Mammary epithelial cell (primary cell): ENCODE measurements around the gene ABHD1.

Experiments used
- EZH2 ChIP-seq: IDR thresholded peaks from 2 replicates; pipeline ENCODE4 v1.6.1; 2012; ENCODE audit warnings: low read length, inconsistent platforms, borderline replicate concordance
- TF ChIP-seq, protein P1 (sequence below), 2 donors: IDR thresholded peaks in 1 of 2; conservative IDR thresholded peaks in 1 of 2; 2 replicates each; pipeline ENCODE4 v1.5.1; 2011 to 2012; ENCODE audit warnings: inconsistent platforms in 2 of 2, low read length in 2 of 2, mild to moderate bottlenecking in 2 of 2, control low read depth in 1 of 2, low read depth in 1 of 2; ENCODE audit not compliant: insufficient read depth in 1 of 2; ENCODE audit errors: extremely low read depth in 1 of 2

GRCh38 chr2:27125104-27125503, 1.5 kb downstream of the ABHD1 start:
- TF ChIP-seq EZH2 = no peak
- TF ChIP-seq, protein P1, sequence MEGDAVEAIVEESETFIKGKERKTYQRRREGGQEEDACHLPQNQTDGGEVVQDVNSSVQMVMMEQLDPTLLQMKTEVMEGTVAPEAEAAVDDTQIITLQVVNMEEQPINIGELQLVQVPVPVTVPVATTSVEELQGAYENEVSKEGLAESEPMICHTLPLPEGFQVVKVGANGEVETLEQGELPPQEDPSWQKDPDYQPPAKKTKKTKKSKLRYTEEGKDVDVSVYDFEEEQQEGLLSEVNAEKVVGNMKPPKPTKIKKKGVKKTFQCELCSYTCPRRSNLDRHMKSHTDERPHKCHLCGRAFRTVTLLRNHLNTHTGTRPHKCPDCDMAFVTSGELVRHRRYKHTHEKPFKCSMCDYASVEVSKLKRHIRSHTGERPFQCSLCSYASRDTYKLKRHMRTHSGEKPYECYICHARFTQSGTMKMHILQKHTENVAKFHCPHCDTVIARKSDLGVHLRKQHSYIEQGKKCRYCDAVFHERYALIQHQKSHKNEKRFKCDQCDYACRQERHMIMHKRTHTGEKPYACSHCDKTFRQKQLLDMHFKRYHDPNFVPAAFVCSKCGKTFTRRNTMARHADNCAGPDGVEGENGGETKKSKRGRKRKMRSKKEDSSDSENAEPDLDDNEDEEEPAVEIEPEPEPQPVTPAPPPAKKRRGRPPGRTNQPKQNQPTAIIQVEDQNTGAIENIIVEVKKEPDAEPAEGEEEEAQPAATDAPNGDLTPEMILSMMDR (conservative IDR thresholded peaks at IDR 0.05 in 1 of 2, IDR thresholded peaks at IDR 0.05 in 1 of 2; ENCODE audit: extremely low read depth in 1 of 2, insufficient read depth in 1 of 2, low read depth in 1 of 2, low read length in 2 of 2) = no peak
